Stimulated activated CD8-positive, alpha-beta memory T cell treated with anti-CD3 and anti-CD28 coated beads, Interleukin-15, amount 100 ng/mL, for 4 hours (primary cell): ENCODE data around the gene MRPS6.
A peak's percentile ranks its signal among the peaks of the same experiment; 100 is the strongest.

ENCODE experiments used
- DNase-seq, 2 donors: peaks; one replicate each; pipeline ENCODE4 v3.0.0-alpha.2; 2020; ENCODE audit warnings: low read depth in 2 of 2

The MRPS6 gene

GRCh38 chr21:34100337-34100736, 27.0 kb downstream of the MRPS6 start:
- DNase-seq = no peak

GRCh38 chr21:34100790-34101189, 27.4 kb downstream of the MRPS6 start:
- DNase-seq = no peak

- no peak for DNase-seq
Observed at GRCh38 chr21:34105947-34106541, 32.7 kb downstream of the MRPS6 start.

DNA sequence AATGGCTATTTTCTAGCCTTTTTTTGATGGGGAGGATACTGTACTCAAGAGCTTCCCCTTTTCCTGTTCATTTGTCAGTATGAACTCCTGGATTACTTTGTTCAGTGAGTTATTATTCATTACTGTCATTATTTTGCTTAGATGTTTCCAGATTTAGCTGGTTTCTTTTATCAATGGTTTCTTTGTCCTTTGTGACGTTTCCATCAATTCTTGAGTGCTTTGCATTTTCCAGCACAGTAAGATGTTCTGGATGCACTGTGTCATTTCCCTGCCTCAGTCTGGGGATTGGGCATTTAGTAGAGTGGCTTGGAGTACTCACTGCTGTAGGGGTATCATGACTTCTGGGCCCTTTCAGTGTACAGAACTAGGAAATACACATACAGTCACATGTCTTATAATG, 34.2 kb downstream of the MRPS6 start:
- DNase-seq = no peak

DNA sequence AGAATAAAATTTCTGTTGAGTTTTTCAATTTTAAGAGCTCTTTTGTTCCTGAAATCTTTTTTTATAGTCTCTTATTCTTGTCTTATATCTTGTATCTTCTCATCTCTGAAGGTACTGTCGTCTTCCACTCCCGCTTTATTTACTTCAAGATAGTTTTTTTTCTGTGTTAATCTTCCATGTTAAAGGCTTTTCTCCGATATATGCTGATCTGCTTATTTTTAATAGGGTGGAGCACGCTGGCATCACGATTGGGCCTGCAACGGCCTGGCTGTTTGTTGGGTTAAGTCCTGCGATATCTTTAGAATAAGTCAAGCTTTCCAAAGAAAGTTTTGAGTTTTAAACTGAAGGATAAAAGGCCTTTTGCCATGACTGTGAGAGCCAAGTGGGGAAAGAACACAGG, 35.7 kb downstream of the MRPS6 start:
- no peak for DNase-seq

- DNase-seq = no peak
Observed at GRCh38 chr21:34110594-34111202, 37.3 kb downstream of the MRPS6 start.

DNA sequence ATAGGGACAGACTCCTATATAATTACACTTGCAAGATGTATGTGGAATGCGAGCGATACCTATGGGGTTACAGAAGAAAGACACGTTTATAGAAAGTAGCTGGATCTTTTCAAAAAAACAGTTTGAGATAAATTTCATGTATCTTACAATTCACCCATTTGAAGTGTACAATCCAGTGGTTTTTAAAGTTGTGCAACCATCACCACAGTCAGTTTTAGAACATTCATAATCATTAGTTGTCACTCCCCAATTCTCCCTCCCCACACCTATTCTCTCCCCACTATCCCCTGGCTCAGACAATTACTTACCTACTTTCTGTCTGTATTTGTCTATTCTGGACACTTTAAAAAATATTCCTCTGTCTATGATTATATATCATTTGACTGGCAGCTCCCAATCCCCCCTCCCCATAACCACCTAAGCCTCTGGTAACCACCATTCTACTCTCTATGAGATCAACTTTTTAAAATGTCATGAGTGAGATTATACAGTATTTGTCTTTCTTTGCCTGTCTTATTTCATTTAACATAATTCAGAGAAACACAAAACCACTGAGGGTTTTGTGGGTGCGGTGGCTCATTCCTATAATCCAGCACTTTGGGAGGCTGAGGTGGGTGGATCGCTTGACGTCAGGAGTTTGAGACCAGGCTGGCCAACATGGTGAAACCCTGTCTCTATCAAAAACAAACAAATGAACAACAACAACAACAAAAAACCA, 39.1 kb downstream of the MRPS6 start:
- DNase-seq = no peak

DNA sequence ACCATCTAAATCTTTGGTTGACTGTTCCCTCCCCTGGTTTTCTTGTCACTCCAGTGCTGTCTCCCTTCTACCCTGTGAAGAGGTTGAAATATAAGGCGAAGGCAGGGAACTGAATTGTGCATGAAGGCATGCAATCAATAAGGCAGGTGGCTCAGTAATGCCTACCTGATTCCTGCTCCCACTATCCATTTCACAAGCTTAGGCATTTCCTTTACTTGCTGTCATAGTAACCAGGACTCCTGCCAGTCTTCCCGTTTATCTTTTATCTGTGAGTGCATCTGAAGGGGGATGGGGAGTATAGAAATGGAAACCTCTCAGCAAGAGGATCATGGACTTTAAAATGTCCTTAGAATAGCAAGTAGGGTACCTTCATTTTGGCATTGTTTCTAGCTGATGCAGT, 40.5 kb downstream of the MRPS6 start:
- DNase-seq = no peak

GRCh38 chr21:34115160-34115559, 41.8 kb downstream of the MRPS6 start:
- DNase-seq = no peak

- DNase-seq = no peak
Observed at GRCh38 chr21:34116569-34116968, 43.2 kb downstream of the MRPS6 start.

GRCh38 chr21:34120867-34121266, 47.5 kb downstream of the MRPS6 start:
- no peak for DNase-seq

DNA sequence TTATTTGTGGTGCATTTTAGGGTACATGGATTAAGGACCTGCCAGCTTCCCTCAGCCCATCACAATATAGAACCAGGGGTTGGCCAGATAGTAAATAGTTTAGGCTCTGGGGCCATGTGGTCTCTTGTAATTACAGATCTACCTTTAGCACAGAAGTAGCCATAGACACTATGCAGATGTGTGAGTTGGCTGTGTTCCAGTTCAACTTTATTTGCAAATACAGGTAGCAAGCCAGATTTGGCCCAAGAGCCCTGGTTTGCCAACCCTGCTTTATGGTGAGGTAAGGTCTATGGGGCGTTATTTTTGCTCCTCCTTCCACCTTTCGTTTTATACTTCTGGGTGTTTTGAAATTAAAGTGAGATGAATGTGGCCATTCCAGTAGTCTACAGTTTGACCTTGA, 48.7 kb downstream of the MRPS6 start:
- no peak for DNase-seq

- no peak for DNase-seq
Observed at GRCh38 chr21:34123609-34124008, 50.2 kb downstream of the MRPS6 start.

DNA sequence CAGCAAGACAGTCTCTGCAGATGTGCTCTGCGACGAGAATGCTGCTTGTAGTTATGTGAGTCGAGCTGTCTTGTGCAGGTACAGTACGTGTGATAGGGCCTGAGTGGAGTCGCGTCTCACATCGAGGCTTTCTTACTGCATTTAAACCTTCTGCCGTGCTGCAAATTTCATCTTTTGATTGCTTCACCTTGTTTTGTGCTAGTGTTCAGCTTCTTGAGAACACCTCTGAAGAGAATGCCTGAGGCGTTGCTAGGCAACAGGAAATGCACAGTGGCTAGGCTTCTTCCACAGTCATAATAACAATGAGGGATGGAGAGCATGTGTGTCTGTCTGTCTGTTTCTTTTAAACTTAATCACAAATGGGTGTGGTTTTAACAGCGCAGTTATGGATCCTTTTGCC, 52.9 kb downstream of the MRPS6 start:
- DNase-seq = no peak

DNA sequence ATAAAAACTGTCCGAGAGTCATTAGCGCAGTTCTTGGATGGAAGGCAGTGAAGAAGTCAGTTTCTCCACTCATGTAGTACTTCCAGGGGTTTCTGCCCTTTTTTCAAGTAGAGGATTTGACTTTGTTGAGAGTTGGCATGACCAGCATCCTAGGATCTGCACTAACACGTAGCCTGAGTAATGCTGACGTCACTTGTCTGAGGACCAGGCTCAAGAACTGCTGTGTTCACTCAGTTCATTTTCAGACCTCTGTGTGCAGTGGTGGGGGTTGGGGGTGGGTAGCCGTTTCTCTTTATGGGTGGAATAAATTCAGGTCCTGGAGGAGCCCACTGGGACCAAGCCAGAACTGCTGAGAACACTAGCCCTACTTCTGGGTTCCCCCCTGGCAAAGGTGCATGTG, 53.3 kb downstream of the MRPS6 start:
- DNase-seq = no peak

DNA sequence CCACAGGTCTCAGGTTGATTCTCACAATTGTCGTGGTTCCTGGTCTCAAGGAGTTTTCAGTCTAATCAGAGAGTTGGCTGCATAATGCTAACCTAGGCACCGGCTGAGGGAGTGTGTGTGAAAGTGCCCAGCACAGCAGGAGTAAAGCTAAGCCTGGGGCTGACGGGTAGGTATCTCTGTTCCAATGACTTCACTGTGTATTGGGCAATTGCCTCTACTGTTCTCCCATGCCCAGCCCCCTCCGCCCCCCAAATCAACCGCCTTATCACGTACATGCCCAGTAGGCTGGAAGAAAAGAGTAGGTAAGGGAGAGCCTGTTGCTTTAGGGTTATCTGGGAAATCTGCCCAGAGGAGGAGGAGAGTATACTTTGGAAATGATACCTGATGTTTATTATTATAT, 54.7 kb downstream of the MRPS6 start:
- no peak for DNase-seq

- DNase-seq = no peak
Observed at GRCh38 chr21:34128674-34129038, 55.3 kb downstream of the MRPS6 start.

DNA sequence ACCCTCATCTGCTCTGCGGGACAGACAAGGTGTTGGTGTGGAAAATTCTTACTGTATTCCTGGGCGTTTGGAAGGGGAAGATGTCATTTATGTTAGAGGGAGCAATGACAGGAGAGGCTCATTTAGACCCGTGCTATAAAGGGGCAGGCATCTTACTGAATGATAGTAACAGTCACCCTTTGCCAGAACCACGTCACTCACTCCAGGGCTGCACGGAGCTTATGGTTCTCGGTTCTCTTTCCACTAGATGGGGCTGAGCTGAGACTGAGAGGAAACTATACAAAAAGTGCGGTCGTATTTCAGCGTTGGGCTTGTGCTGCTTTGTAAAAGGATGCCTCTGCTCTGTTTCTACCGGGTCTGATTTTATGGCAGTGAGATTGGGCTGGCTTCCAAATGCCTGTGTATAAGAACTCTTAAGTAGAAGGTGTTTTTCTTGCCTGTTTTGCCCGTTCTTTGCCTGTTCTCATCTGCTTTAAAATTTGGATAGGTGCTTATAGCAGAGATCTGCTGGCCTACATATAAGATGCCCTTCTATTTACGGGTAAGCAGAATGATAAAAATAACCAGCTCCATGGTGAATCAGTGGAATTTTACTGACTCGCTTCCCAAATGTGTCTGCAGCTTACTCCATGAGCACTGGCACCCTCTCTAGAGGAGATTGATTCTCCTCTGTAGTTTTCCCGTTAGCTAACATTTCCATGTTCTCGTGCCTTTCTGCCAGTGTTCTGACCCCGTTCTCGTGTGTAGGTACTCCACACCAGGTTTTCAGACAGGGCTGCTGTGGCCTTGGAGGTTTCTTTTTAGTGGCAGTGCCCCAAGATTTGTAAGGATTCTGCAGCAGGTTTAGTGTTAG, 55.9 kb downstream of the MRPS6 start:
- peak; percentile 11 to 46 for DNase-seq

DNA sequence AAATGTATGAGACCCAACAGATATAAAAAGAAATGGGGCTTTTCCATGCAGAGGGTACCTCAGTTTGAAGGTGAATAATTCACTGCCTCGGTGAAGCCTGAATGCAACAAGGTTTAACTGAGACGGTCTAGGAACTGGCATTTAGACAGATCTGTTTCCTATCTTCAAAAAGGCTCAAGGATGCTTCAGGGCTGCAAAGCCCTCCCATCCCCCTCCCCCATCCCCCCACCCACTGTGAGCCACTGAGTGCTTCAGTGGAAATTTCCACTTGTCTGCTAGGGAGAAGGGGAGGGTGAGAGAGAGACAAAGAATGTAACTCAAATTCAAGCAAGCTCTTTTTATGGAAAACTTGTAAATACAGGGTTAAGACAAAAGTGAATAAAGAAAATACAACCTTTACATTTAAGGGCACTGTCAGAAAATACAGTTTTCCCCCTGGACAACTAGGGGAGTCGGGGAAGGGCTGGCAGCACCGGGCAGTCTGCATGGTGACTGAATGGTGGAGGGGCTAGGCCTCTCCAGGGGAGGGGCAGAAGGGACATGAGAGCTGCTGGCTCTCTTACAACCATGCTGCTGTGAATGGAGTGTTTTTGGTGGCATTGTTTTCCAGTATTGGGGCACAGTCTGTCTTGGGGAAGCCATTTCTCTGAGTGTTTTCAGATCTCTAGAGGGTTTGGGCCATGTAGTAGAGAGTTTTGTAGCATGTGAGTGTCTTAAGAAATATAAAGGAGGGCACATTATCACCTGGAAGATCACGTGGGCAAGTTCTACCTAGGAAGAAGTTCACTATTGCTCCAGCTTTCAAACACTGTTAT, 56.7 kb downstream of the MRPS6 start:
- DNase-seq = no peak

GRCh38 chr21:34130716-34130985, 57.3 kb downstream of the MRPS6 start:
- DNase-seq = no peak

DNA sequence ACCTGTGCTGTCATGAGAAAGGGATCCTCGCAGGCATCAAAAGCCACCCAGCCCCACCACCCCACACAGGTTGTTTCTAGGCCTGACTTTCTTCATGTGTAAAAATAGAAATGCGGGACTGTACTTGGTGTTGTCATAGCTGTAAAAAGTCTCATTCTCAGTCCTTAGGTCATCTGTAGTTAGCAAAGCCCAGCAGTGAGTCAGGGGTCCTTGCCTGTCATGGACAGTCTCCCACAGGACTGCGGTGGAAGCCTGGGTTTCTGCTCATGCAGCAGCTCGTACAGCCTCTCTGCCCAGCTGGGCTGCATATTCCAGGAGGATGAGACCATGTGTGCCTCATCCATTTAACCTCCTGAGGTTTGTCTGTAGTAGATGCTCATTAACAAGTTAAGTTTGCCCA, 58.2 kb downstream of the MRPS6 start:
- DNase-seq = no peak

DNA sequence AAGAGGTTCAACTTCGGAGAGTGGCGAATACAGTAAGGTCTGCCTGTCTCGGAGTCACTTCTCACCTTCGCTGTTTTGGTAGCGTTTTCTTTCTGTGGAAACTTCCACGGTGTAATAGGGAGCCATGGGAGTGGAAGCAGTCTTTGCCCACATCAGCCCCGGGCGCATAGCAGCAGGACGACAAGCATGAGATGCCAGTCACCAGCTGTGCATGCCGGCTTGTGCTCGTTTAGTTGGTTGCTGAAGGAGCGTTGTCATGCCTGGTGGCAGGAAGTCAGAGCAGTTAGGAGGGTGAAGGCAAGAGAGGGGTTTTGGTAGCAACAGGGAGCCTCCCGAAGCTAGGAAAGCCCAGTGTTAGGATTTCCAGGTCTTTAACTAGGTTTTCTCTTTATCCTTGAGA, 58.8 kb downstream of the MRPS6 start:
- no peak for DNase-seq
